Cardiac fibroblast (primary cell): ENCODE measurements around the gene TNFAIP8.

Source experiments
- DNase-seq, 2 donors: peaks; one replicate each; pipeline versions ENCODE4 v3.0.0 to v3.0.0-alpha.2; 2010; ENCODE audit warnings: low read depth in 2 of 2
- H3K4me3 ChIP-seq, 2 donors: replicated peaks in 1 of 2; 1 replicate in 1 of 2; 2 replicates in 1 of 2; pipeline ENCODE4 v1.5.1; 2011; ENCODE audit warnings: low read depth in 2 of 2, low read length in 2 of 2, mild to moderate bottlenecking in 2 of 2, moderate library complexity in 1 of 2
- TF ChIP-seq, protein P1 (sequence below): IDR thresholded peaks from one replicate; pipeline ENCODE4 v1.5.1; 2011; ENCODE audit warnings: low read depth, mild to moderate bottlenecking, low read length, inconsistent platforms

TNFAIP8 gene

GRCh38 chr5:119358901-119359603 is 3.2 kb downstream of the TNFAIP8 start:
- TF ChIP-seq, protein P1, sequence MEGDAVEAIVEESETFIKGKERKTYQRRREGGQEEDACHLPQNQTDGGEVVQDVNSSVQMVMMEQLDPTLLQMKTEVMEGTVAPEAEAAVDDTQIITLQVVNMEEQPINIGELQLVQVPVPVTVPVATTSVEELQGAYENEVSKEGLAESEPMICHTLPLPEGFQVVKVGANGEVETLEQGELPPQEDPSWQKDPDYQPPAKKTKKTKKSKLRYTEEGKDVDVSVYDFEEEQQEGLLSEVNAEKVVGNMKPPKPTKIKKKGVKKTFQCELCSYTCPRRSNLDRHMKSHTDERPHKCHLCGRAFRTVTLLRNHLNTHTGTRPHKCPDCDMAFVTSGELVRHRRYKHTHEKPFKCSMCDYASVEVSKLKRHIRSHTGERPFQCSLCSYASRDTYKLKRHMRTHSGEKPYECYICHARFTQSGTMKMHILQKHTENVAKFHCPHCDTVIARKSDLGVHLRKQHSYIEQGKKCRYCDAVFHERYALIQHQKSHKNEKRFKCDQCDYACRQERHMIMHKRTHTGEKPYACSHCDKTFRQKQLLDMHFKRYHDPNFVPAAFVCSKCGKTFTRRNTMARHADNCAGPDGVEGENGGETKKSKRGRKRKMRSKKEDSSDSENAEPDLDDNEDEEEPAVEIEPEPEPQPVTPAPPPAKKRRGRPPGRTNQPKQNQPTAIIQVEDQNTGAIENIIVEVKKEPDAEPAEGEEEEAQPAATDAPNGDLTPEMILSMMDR = no peak
- H3K4me3 ChIP-seq = no peak overlapping the region
- no peak for DNase-seq

GRCh38 chr5:119359737-119360413 is 4.1 kb downstream of the TNFAIP8 start:
- no peak for DNase-seq
- no peak overlapping the region for H3K4me3 ChIP-seq
- TF ChIP-seq, protein P1 = no peak

DNA sequence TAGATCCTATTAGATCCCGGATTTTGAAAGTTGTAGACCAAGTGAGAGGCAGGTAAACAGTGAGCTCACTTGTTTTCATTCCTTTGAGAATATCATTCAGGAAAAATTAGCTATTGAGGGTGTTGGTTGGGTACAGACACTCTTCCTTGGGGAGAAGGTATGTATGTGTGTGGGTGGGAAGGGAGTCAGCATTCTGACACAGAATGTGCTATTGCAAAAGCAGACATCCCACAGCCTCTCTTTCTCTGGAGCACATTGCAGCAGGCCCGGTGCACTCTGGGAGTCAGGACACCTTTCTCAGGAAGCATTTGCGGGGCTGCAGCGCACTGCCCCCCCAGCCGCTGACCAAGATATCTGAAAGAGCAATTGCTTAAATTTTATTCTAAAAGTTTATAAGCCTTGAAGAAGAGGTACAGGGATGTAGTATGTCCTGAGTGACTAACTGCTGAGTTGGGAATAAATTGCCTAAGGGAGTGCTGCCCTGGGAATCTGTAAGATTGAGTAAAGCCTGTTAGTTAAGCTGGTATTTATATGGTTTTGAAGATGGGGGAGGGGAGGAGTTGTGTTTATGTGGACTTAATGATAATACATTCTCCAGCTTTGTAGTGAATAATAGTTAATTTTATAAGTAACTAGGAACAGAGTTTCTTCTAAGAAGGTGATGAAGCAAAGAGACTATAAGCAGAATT is 5.2 kb downstream of the TNFAIP8 start:
- TF ChIP-seq, protein P1 = no peak
- DNase-seq = peak; percentile 39 to 70
- H3K4me3 ChIP-seq = no peak overlapping the region

DNA sequence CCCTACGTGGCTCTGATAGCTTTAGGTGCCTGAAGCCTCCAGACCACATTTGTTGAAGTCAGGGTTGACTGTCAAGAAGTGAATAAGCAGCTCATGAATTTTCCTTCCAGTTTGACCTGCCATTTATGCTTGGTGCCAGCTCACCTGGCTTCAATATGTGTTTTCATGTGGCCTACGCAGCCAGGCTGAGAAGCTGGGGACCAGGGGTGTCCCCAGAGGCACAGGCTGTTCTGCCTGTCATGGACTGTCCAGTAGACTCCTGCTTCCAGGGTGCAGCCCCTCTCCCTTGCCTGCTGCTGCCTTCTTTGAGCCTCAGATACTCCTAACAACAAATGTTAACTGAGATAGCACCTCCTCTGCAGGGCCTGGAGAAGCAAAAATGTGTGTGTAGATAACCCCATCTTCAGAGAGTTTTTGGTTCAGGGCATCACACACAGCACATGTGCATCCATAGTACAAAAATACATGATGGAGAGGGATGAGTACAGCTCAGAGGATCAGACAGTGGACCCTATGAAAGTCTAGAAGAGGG is 5.8 kb downstream of the TNFAIP8 start:
- TF ChIP-seq, protein P1 = no peak
- no peak overlapping the region for H3K4me3 ChIP-seq
- no peak for DNase-seq

DNA sequence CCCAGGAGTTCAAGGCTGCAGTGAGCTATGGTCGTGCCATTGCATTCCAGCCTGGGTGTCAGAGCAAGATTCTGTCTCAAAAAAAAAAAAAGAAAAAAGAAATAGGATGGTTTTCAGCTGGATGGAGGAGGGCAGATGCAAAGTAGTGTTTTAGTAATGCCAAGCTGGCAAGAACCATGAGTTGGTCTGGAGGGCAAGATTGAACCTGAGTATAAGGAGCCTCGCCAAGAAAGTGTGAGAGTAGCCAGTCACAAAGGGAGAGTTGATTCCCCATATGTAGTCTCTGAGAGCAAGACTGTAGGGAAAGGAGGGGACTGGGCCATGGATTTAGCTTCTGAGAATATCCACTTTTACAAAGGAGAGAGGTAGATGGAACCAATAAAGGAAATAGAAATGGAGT is 6.9 kb downstream of the TNFAIP8 start:
- no peak overlapping the region for H3K4me3 ChIP-seq
- TF ChIP-seq, protein P1 = no peak
- DNase-seq = no peak

DNA sequence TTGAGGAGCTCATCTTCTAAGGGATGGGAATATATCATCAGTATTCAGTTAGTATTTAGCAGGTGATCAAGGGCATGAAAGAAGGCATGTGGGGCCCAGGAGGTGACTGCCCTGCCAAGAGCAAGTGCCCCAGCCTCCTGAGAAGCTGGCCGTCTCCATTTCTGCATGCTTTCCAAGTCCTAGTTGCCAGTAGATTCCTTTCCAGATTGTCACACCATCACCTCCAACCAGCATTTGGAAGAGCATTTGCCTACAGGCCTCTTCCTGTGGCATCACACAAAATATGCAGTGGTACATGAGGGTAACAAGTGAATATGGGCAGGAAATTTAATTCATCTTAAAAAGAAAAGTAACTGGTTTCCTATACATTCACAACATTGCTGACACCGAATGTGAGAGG is 7.5 kb downstream of the TNFAIP8 start:
- no peak for DNase-seq
- TF ChIP-seq, protein P1 = no peak
- H3K4me3 ChIP-seq = no peak overlapping the region
